GM19023 (cell line): ENCODE data around the gene HOXD3.

Experiments
- ATAC-seq: cut with Tn5 transposase; IDR thresholded peaks from one replicate; pipeline ENCODE4 v1.9.1; 2021; ENCODE audit warnings: mild to moderate bottlenecking, moderate library complexity; ENCODE audit not compliant: unreplicated experiment

Gene HOXD3

GRCh38 chr2:176202491-176202890, 45.4 kb downstream of the HOXD3 start:
- ATAC-seq = no peak

DNA sequence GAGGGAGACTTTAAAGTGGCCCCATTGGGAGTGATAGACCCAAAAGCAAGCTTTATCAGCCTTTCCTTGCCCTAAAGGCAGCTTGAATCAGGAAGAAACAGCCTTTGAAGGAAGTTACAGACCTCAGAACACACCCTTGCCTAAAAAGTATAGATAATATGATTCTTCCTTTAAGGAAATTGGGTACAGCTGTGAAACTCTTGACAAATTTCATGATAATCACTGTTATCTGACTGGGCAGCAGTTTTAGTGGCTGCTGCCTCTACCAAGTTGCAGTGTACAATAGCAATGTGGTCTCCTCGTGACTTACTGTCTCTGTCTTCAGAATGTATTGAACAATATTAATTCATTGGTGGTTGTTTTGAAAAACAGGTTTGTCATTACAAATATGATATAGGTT, 48.0 kb downstream of the HOXD3 start:
- no peak for ATAC-seq

DNA sequence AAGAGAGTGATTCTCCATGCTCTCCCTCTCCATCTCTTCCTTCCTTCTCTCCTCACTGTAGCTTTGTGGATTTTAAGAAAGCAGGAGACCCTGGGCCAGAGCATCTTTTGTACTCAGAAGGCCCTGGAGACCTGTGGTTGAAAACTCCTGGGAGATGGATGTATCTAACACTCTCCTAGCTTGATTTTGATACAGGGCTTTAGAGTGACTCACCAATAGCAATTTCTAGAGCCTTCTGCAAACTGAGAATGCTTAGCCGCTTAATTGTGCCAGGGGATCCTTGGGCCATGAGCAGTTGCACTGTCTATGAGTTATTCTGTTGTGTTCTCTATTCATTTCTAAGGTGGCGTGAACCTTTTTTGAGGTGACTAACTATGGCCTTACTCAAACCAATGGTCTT, 49.0 kb downstream of the HOXD3 start:
- no peak for ATAC-seq

GRCh38 chr2:176206682-176207081, 49.6 kb downstream of the HOXD3 start:
- ATAC-seq = no peak

DNA sequence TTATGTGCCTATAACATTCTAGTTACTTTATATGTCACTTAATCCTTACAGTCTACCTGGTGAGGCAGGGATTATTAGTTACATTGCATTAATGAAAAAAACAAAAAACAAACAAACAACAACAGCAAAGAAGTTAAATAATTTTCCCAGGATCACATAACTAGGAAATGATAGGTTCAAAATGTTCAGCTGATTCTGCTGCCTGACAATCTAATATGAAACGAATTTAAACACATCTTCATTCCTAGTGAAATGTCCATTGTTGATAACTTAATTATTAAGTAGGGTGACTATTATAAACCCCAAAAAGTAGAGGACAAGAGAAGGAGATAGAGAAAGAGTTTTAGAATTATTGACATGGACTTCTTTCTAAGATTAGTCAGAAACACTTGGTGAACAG, 54.0 kb downstream of the HOXD3 start:
- no peak for ATAC-seq

DNA sequence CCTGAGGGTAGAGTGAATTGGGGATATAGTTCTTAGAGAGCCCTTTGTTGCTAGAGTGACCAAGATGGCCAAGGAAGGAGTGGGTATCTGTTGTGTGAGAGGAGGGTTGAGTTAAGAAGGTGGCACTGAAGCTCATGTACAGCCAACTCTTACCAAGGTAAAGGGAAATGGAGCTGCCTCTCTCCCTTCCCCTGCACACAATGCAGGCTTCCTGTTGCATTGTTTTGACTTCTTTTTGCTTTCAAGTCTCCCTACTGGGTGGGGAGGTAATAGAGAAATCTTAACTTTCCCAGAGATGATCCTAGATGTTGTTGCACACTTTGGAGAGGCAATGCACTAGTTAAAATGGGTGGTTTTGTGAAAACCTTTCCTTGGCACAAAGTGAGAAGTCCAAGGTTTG, 55.2 kb downstream of the HOXD3 start:
- no peak for ATAC-seq

- no peak for ATAC-seq
Measured at GRCh38 chr2:176213406-176213805, 56.3 kb downstream of the HOXD3 start.
